Measurements from ENCODE around the gene TFG.

DNA sequence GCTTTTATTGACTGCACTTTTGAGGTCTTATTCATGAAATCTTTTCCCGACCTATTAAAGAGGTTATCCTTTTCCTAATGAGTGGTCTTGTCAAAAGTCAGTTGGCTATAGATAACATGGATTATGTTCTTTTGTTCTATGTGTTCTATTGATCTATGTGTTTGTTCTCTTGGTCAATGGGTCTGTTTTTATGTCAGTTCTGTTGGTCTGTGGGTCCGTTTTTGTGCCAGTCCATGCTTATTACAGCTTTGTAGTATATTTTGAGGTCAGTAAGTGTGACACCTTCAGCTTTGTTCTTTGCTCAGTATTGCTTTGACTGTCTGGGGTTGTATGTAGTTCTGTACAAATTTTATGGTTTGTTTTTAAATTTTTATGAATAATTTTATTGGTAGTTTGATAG, 7.8 kb downstream of the TFG start:
- TF ChIP-seq, protein P1, sequence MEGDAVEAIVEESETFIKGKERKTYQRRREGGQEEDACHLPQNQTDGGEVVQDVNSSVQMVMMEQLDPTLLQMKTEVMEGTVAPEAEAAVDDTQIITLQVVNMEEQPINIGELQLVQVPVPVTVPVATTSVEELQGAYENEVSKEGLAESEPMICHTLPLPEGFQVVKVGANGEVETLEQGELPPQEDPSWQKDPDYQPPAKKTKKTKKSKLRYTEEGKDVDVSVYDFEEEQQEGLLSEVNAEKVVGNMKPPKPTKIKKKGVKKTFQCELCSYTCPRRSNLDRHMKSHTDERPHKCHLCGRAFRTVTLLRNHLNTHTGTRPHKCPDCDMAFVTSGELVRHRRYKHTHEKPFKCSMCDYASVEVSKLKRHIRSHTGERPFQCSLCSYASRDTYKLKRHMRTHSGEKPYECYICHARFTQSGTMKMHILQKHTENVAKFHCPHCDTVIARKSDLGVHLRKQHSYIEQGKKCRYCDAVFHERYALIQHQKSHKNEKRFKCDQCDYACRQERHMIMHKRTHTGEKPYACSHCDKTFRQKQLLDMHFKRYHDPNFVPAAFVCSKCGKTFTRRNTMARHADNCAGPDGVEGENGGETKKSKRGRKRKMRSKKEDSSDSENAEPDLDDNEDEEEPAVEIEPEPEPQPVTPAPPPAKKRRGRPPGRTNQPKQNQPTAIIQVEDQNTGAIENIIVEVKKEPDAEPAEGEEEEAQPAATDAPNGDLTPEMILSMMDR (conservative IDR thresholded peaks at IDR 0.05; ENCODE audit: low read depth, low read length): no peak
- TF ChIP-seq RAD21 (IDR thresholded peaks at IDR 0.05; ENCODE audit: low read length) (no peak), RCOR1 (IDR thresholded peaks at IDR 0.05; ENCODE audit: insufficient replicate concordance, low read length) (no peak), BHLHE40 (IDR thresholded peaks at IDR 0.05; ENCODE audit: low read depth, low read length) (no peak), POLR2A (IDR thresholded peaks at IDR 0.05; ENCODE audit: low read depth, low read length) (no peak), MAZ (IDR thresholded peaks at IDR 0.05; ENCODE audit: borderline replicate concordance, low read depth, low read length) (no peak), MXI1 (IDR thresholded peaks at IDR 0.05; ENCODE audit: borderline replicate concordance, low read depth, low read length) (no peak)
- TF ChIP-seq, protein P2, sequence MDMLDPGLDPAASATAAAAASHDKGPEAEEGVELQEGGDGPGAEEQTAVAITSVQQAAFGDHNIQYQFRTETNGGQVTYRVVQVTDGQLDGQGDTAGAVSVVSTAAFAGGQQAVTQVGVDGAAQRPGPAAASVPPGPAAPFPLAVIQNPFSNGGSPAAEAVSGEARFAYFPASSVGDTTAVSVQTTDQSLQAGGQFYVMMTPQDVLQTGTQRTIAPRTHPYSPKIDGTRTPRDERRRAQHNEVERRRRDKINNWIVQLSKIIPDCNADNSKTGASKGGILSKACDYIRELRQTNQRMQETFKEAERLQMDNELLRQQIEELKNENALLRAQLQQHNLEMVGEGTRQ (IDR thresholded peaks at IDR 0.05; ENCODE audit: low read depth, low read length): no peak

Measured in IMR-90 (cell line).